ENCODE data around the gene HASPIN. TPM values are rescaled to one million over a fixed set of nuclear protein-coding genes. Genes with fewer than 3 reads are reported as not detected.
A peak's percentile ranks its signal among the peaks of the same experiment; 100 is the strongest.

The HASPIN gene
- total RNA-seq, 4 donors from 2014 or later, result 1.2 TPM; not detected in 3

GRCh38 chr17:3759597-3760216, 36.0 kb downstream of the HASPIN start:
- no peak overlapping the region for H3K4me3 ChIP-seq
- H3K4me1 ChIP-seq, result peaks cover 0 to 4% (median 0%) of the 10 kb centered on the region in 4 donors
- no peaks in the 10 kb centered on the region for H3K9me3 ChIP-seq
- no peaks in the 10 kb centered on the region for H3K27me3 ChIP-seq
- no peak overlapping the region for H3K27ac ChIP-seq
- H3K36me3 ChIP-seq, result no peaks in the 10 kb centered on the region
- DNase-seq, result no peak
- no peak for TF ChIP-seq CTCF (IDR thresholded peaks at IDR 0.05)
- TF ChIP-seq POLR2A (IDR thresholded peaks at IDR 0.05), result no peak

GRCh38 chr17:3761036-3761917, 37.6 kb downstream of the HASPIN start:
- TF ChIP-seq POLR2A (IDR thresholded peaks at IDR 0.05) (no peak), CTCF (IDR thresholded peaks at IDR 0.05) (no peak)
- peaks cover 0 to 4% (median 0%) of the 10 kb centered on the region in 4 donors for H3K4me1 ChIP-seq
- no peak for DNase-seq
- no peaks in the 10 kb centered on the region for H3K27me3 ChIP-seq
- no peak overlapping the region for H3K4me3 ChIP-seq
- no peak overlapping the region for H3K27ac ChIP-seq
- H3K9me3 ChIP-seq, result no peaks in the 10 kb centered on the region
- no peaks in the 10 kb centered on the region for H3K36me3 ChIP-seq

GRCh38 chr17:3761918-3762380, 38.2 kb downstream of the HASPIN start:
- no peaks in the 10 kb centered on the region for H3K36me3 ChIP-seq
- TF ChIP-seq POLR2A (IDR thresholded peaks at IDR 0.05) (no peak), CTCF (IDR thresholded peaks at IDR 0.05) (no peak)
- peaks cover 0 to 4% (median 0%) of the 10 kb centered on the region in 4 donors for H3K4me1 ChIP-seq
- no peaks in the 10 kb centered on the region for H3K27me3 ChIP-seq
- no peak overlapping the region for H3K27ac ChIP-seq
- H3K4me3 ChIP-seq, result no peak overlapping the region
- no peaks in the 10 kb centered on the region for H3K9me3 ChIP-seq
- no peak for DNase-seq

- DNase-seq, result no peak
- no peaks in the 10 kb centered on the region for H3K36me3 ChIP-seq
- no peak for TF ChIP-seq CTCF (IDR thresholded peaks at IDR 0.05)
- TF ChIP-seq POLR2A (IDR thresholded peaks at IDR 0.05), result no peak
- no peaks in the 10 kb centered on the region for H3K27me3 ChIP-seq
- peaks cover 0 to 4% (median 0%) of the 10 kb centered on the region in 4 donors for H3K4me1 ChIP-seq
- H3K9me3 ChIP-seq, result no peaks in the 10 kb centered on the region
- peak overlapping the region in 2 of 4 donors; percentile 4 to 14 for H3K4me3 ChIP-seq
- H3K27ac ChIP-seq, result peak overlapping the region; percentile 49 to 77 (median 56)
These were observed 39.4 kb downstream of the HASPIN start for GRCh38 chr17:3762922-3763776.

- DNase-seq, result no peak
- Histone ChIP-seq H3K4me3 (peak overlapping the region in 2 of 4 donors; percentile 4 to 14), H3K4me1 (peaks cover 0 to 4% (median 0%) of the 10 kb centered on the region in 4 donors), H3K9me3 (no peaks in the 10 kb centered on the region), H3K27me3 (no peaks in the 10 kb centered on the region), H3K36me3 (no peaks in the 10 kb centered on the region), H3K27ac (peak overlapping the region; percentile 49 to 77 (median 56))
- TF ChIP-seq CTCF (IDR thresholded peaks at IDR 0.05) (no peak), POLR2A (IDR thresholded peaks at IDR 0.05) (no peak)
These were observed 40.1 kb downstream of the HASPIN start for GRCh38 chr17:3763777-3764170.
